ENCODE measurements around the gene NFX1. TPM values are rescaled to one million over a fixed set of nuclear protein-coding genes. Genes with fewer than 3 reads are reported as not detected.
"Not testable (repeated sequence)": the region's sequence is repeated elsewhere in the genome, so short reads cannot be mapped to it uniquely, and the experiment has no call there.

The NFX1 gene
- total and polyA plus RNA-seq, 10 of the 15 experiments (the other 5 are each of a cell fraction or from before 2014, with no cell fraction given) = 11.9 to 45.1 (median 36.1) TPM

- no peak for TF ChIP-seq CEBPZ (IDR thresholded peaks at IDR 0.05; ENCODE audit: low read depth, low read length)
- TF ChIP-seq POLR2A (IDR thresholded peaks at IDR 0.05; ENCODE audit: low read depth, low read length) = no peak
- TF ChIP-seq CREB1 (IDR thresholded peaks at IDR 0.05; ENCODE audit: low read depth) = no peak
- no peak for TF ChIP-seq YBX1 (IDR thresholded peaks at IDR 0.05)
- TF ChIP-seq MTA3 (IDR thresholded peaks at IDR 0.05; ENCODE audit: borderline replicate concordance, low read length) = no peak
Measured at GRCh38 chr9:33354651-33355211, 64.4 kb downstream of the NFX1 start (continued).

GRCh38 chr9:33355933-33356332 lies 65.6 kb downstream of the NFX1 start:
- ATAC-seq (no peak), DNase-seq (ENCODE audit: low read depth, low spot score) (no peak), FAIRE-seq (no peak)
- SMC1A ChIA-PET (ENCODE audit: uncharacterized antibody, unreplicated experiment) = no interaction called here
- CTCF ChIA-PET = interaction anchor here (0.8 kb wide), 1 partner anchor 19 kb away, joined by 3 read pairs; no protein-coding TSS in a partner anchor
- no peaks in the 10 kb centered on the region for H4K20me1 ChIP-seq (ENCODE audit: control insufficient read depth, insufficient read depth)
- TF ChIP-seq BMI1 (IDR thresholded peaks at IDR 0.05; ENCODE audit: borderline replicate concordance) = no peak
- TF ChIP-seq RAD21 (IDR thresholded peaks at IDR 0.05; ENCODE audit: insufficient read depth, low read depth, low read length) = no peak
- no peak for TF ChIP-seq ZNF207 (IDR thresholded peaks at IDR 0.05; ENCODE audit: borderline replicate concordance)
- no peak for TF ChIP-seq CBX5 (IDR thresholded peaks at IDR 0.05; ENCODE audit: low read depth)
- TF ChIP-seq RELA (IDR thresholded peaks at IDR 0.05; ENCODE audit: borderline replicate concordance, partially characterized antibody) = no peak
- TF ChIP-seq ASH2L (IDR thresholded peaks at IDR 0.05; ENCODE audit: borderline replicate concordance, low read depth) = no peak
- TF ChIP-seq LARP7 (IDR thresholded peaks at IDR 0.05) = no peak
- no peak for TF ChIP-seq PAX8 (IDR thresholded peaks at IDR 0.05)
- no peak for TF ChIP-seq SREBF2 (IDR thresholded peaks at IDR 0.05; ENCODE audit: low read length)
- no peak overlapping the region for H3K4me3 ChIP-seq
- H2AFZ ChIP-seq (ENCODE audit: control insufficient read depth, low read depth, low read length) = no peak overlapping the region
- RAD21 ChIA-PET (ENCODE audit: unreplicated experiment) = no interaction called here
- no peaks in the 10 kb centered on the region for H3K9me3 ChIP-seq (replicated peaks; ENCODE audit: control insufficient read depth, insufficient read depth, low read length)
- no peaks in the 10 kb centered on the region for H3K79me2 ChIP-seq (ENCODE audit: control insufficient read depth, insufficient read depth, low read length)
- H3K27ac ChIP-seq (ENCODE audit: control insufficient read depth, insufficient read depth) = no peak overlapping the region
- no peak overlapping the region for H3K4me2 ChIP-seq (ENCODE audit: control insufficient read depth, insufficient read depth)
- intact Hi-C loops (cut with micrococcal nuclease; ENCODE audit: unreplicated experiment) = no loop called here
- H3K9ac ChIP-seq (ENCODE audit: control insufficient read depth, insufficient read depth, low read length) = no peak overlapping the region
- H3K27me3 ChIP-seq (replicated peaks in 1 of 2; ENCODE audit: control insufficient read depth in 2 of 2, insufficient read depth in 2 of 2, low read length in 1 of 2) = no peaks in the 10 kb centered on the region
- peaks cover 2 to 11% of the 10 kb centered on the region in 2 experiments; a peak in 2 of 4 replicates for H3K36me3 ChIP-seq (ENCODE audit: control insufficient read depth in 2 of 2, insufficient read depth in 2 of 2, low read length in 1 of 2)
- in situ Hi-C loops (cut with MboI) = no loop called here
- POLR2A ChIA-PET = no interaction called here
- H3K4me1 ChIP-seq (ENCODE audit: control insufficient read depth, insufficient read depth, low read length) = no peaks in the 10 kb centered on the region
- WGBS (ENCODE audit: insufficient coverage, insufficient replicate concordance, low lambda C conversion rate, missing lambda C conversion rate) = 94% methylated on average over 1 of the region's 1 CpG
- no TSS peak for BruUV-seq (replicated peaks)

GRCh38 chr9:33358641-33359040 lies 68.3 kb downstream of the NFX1 start:
- WGBS (ENCODE audit: insufficient coverage, insufficient replicate concordance, low lambda C conversion rate, missing lambda C conversion rate) = 98% methylated on average over 3 of the region's 3 CpGs
- in situ Hi-C loops (cut with MboI) = not testable (repeated sequence)

More at GRCh38 chr9:33358641-33359040, 68.3 kb downstream of the NFX1 start:
- H3K4me1 ChIP-seq (ENCODE audit: control insufficient read depth, insufficient read depth, low read length); H3K27ac ChIP-seq (ENCODE audit: control insufficient read depth, insufficient read depth); DNase-seq (ENCODE audit: low read depth, low spot score); H3K79me2 ChIP-seq (ENCODE audit: control insufficient read depth, insufficient read depth, low read length); FAIRE-seq; H3K9me3 ChIP-seq (replicated peaks; ENCODE audit: control insufficient read depth, insufficient read depth, low read length); intact Hi-C loops (cut with micrococcal nuclease; ENCODE audit: unreplicated experiment); H3K9ac ChIP-seq (ENCODE audit: control insufficient read depth, insufficient read depth, low read length); SMC1A ChIA-PET (ENCODE audit: uncharacterized antibody, unreplicated experiment); BruUV-seq (replicated peaks); H3K27me3 ChIP-seq (replicated peaks in 1 of 2; ENCODE audit: control insufficient read depth in 2 of 2, insufficient read depth in 2 of 2, low read length in 1 of 2); H3K4me2 ChIP-seq (ENCODE audit: control insufficient read depth, insufficient read depth); H3K36me3 ChIP-seq (ENCODE audit: control insufficient read depth in 2 of 2, insufficient read depth in 2 of 2, low read length in 1 of 2); ATAC-seq; H3K4me3 ChIP-seq; H4K20me1 ChIP-seq (ENCODE audit: control insufficient read depth, insufficient read depth); H2AFZ ChIP-seq (ENCODE audit: control insufficient read depth, low read depth, low read length); RAD21 ChIA-PET (ENCODE audit: unreplicated experiment): not testable (repeated sequence)
- ChIA-PET POLR2A (interaction anchor here (0.6 kb wide), 1 partner anchor 36 kb away, joined by 5 read pairs; no protein-coding TSS in a partner anchor), CTCF (interaction anchor here (0.6 kb wide), 1 partner anchor 72 kb away, joined by 3 read pairs; no protein-coding TSS in a partner anchor)

Measured in GM12878 (cell line).